Choroid plexus epithelial cell (primary cell): ENCODE results near the gene NTM.

Experiments
- DNase-seq: peaks from one replicate; pipeline ENCODE4 v3.0.0-alpha.2; 2010; ENCODE audit warnings: low read depth
- H3K4me3 ChIP-seq: 2 replicates; pipeline ENCODE4 v1.5.1; 2011; ENCODE audit warnings: low read depth, mild to moderate bottlenecking, control low read depth, low read length, moderate library complexity
- TF ChIP-seq, protein P1 (sequence below): conservative IDR thresholded peaks from 2 replicates; pipeline ENCODE4 v1.5.1; 2011; ENCODE audit warnings: low read depth, mild to moderate bottlenecking, control low read depth, inconsistent platforms, low read length, moderate library complexity

NTM gene

DNA sequence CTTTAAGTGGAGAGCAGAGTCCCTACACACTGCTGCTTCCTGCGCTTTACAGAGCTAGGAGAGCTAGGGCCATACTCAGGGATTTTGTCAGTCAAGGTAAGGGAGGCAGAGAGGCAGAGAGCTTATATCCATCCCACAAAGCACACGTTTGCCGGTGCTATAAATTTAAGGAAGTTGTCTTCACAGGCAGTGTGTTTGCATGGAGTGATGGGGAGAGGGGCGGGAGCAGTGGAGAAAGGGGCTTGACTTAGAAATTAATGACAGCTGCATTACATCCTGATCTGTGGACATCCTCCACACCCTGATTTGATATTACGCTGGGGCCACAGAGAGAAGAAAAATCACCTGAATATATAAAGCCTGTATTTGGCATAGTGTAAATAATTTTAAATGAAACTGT is 84.1 kb downstream of the NTM start:
- TF ChIP-seq, protein P1, sequence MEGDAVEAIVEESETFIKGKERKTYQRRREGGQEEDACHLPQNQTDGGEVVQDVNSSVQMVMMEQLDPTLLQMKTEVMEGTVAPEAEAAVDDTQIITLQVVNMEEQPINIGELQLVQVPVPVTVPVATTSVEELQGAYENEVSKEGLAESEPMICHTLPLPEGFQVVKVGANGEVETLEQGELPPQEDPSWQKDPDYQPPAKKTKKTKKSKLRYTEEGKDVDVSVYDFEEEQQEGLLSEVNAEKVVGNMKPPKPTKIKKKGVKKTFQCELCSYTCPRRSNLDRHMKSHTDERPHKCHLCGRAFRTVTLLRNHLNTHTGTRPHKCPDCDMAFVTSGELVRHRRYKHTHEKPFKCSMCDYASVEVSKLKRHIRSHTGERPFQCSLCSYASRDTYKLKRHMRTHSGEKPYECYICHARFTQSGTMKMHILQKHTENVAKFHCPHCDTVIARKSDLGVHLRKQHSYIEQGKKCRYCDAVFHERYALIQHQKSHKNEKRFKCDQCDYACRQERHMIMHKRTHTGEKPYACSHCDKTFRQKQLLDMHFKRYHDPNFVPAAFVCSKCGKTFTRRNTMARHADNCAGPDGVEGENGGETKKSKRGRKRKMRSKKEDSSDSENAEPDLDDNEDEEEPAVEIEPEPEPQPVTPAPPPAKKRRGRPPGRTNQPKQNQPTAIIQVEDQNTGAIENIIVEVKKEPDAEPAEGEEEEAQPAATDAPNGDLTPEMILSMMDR = no peak
- H3K4me3 ChIP-seq = no peak overlapping the region

DNA sequence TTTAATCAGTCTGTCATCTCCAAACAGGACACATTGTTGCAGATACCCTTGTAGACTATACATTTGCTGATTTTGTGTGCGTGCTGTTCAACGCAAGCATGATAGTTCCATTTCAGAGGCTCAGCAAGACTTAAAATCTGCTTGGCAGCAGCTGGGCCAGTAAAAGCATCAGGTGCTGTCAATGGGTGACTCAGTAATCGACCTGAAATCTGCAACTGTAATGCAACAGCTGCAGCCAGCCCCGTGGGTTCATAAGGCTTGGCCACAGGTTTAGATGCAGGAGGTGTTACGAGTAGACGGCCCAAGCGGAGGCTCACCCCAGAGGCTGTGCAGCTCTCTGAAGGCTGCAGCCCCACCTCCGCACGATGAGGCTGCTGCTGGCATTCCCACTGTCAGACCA is 84.6 kb downstream of the NTM start:
- H3K4me3 ChIP-seq = no peak overlapping the region
- DNase-seq = no peak
- TF ChIP-seq, protein P1 = no peak

More for the DNA sequence above, 84.1 kb downstream of the NTM start:
- no peak for DNase-seq

DNA sequence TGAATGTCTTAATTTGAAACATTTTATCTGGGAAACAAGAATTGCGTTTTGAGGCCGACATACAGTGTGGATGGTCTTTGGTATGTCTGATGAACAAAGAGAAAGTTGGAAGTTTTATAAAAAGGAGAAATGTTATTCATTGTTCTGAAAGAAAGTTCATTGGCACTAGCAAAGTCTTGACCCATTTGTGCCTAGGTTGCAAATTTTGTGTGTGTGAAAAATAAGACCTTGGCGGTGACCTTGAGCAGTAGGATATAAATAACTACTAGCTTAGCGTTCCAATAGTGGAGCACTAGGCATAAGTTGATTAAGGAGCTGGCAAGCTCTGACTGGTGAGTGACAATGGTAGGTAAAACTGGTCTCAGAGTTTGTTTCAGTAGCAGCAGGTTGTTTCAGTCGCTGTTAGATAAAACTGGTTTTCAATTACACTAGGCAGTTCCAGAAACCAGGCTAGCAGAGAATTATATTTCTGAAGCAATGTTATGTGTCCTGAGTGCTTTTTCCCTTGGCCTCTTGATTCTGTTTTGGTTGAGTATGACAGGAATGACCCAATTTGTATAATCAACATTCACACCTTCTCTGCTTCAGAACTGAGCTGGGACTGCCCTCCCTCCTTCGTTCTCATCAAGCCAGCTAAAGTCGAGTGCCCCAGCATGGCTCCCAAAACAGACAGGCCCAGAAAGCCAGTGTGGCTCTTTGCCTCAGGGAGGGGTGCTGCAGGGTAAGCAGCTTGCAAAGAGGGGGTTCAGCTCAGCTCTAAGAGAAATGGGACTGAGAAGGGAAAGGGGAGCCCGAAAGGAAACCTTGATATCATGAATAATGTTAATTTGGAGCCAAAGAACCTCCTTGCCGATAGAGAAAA is 85.7 kb downstream of the NTM start:
- TF ChIP-seq, protein P1 = no peak
- H3K4me3 ChIP-seq = no peak overlapping the region
- DNase-seq = no peak

DNA sequence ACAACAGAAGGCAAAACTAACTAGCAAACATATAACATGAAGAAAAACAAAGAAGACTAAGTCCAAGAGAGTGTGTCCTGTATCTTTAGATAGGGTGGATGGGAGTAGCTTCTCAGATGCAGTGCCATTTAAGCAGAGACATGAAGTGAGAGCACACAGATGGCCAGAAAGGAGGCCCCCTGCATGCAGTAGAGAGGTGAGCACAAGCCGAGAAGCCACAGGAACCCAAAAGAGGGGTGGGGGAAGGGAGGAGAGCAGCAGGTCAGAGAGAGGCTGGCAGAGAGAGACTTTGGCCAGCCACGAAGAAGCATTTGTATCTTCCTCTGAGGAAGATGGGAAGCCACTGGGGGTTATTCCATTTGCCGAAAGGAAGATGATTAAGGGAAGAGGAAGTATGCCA is 86.7 kb downstream of the NTM start:
- DNase-seq = no peak
- no peak overlapping the region for H3K4me3 ChIP-seq
- TF ChIP-seq, protein P1 = no peak

DNA sequence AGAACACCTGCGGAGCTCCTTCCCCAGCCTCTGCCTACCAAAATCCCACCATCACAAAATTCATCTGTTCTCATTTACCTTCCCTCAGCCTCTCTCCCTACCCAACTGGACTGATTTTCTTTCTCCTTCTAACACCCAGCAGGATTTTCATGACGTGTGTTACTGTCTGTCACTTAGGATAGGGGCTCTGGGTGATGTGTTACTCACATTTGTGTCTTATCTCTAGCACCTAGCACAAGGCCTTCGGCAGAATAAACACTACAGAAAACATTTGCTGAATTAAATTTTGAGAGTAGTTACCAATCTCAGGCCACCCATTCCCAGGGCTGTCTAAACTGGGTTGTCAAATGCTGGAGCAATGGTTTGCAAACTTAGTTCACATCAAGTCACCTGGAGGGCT is 88.0 kb downstream of the NTM start:
- no peak overlapping the region for H3K4me3 ChIP-seq
- TF ChIP-seq, protein P1 = no peak
- no peak for DNase-seq

DNA sequence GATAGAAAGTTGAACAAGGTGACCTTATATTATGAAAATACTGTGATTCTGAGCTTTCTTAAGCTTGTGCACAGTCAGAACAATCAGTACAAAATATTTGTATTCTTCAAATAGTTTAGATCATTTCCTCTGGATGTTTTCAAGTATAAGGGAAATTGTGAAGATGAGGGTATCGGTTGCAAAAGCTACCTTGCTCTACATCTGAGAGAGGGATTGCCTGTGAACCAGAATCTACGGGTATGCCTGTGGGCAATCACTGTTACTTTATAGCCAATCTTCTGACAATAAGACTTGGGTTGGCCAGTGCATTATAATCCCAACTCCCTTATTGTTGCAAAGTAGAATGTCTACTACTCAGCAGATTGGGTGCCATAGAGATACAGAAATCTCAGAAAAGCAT is 90.5 kb downstream of the NTM start:
- H3K4me3 ChIP-seq = no peak overlapping the region
- DNase-seq = no peak
- TF ChIP-seq, protein P1 = no peak

DNA sequence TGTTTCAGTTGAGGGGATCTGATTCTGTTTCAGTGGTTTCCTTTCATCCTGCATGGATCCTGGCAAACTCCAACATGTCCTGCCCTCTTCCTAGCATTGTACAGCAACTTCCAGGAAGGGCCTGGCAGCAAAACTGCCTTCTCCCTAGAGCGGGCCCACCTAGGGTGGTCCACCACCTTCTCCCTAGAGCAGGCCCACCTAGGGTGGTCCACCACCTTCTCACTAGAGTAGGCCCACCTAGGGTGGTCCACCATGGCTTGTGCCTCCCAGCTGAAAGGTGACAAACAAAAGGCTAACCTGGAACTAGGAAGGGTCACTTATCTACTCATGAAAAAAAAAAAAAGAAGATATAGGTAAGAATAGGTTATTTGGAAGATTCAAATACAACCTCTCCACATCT is 92.2 kb downstream of the NTM start:
- H3K4me3 ChIP-seq = no peak overlapping the region
- TF ChIP-seq, protein P1 = no peak
- DNase-seq = no peak
